Endothelial cell of umbilical vein (primary cell): Measurements from ENCODE around the gene TMEM186. TPM values are rescaled to one million over a fixed set of nuclear protein-coding genes. Genes with fewer than 3 reads are reported as not detected.

Experiments used
- BruUV-seq: library from RNA; stranded (reverse); fragments of 400-500 nt; replicated peaks from 2 replicates; lab custom pipeline; 2021; lab: Mats Ljungman, UMichigan
- CTCF ChIA-PET: fragments of 300-600, 350-600 bp; sonication (Branson Sonifier 250); formaldehyde crosslinking; loops from one replicate; lab custom pipeline; 2021; ENCODE audit warnings: antibody characterized with exemption, inconsistent platforms; lab: Charles Lee
- POLR2A ChIA-PET: fragments of 300-600, 350-600 bp; sonication (Branson Sonifier 250); formaldehyde crosslinking; loops from one replicate; lab custom pipeline; 2021; ENCODE audit warnings: antibody characterized with exemption, inconsistent platforms; lab: Charles Lee
- DNase-seq: peaks from one replicate; pipeline ENCODE4 v3.0.0-alpha.2; 2011; ENCODE audit warnings: low read depth, low spot score
- FAIRE-seq: peaks from 2 replicates; lab custom pipeline; 2011; peaks lifted over from hg19 to GRCh38; lab: Jason Lieb, UNC
- H2AFZ ChIP-seq: 2 replicates; pipeline ENCODE4 v1.6.0; 2012; ENCODE audit warnings: low read depth, low read length, control low read depth, inconsistent platforms
- H3K27ac ChIP-seq: 2 replicates; pipeline ENCODE4 v1.5.1; 2011; ENCODE audit warnings: low read depth, mild to moderate bottlenecking, control low read depth, low read length, moderate library complexity; ENCODE audit not compliant: insufficient read depth
- H3K27me3 ChIP-seq, 2 experiments: 2 replicates each; pipeline versions ENCODE4 v1.6.0 to v1.6.1; 2011; ENCODE audit warnings: low read length in 2 of 2, mixed read lengths in 1 of 2; ENCODE audit not compliant: control insufficient read depth in 2 of 2, insufficient read depth in 2 of 2
- H3K36me3 ChIP-seq, 2 experiments: 2 replicates in 1 of 2; 3 replicates in 1 of 2; pipeline ENCODE4 v1.5.1; 2011; ENCODE audit warnings: low read length in 2 of 2, mild to moderate bottlenecking in 1 of 2, moderate library complexity in 1 of 2; ENCODE audit not compliant: control insufficient read depth in 2 of 2, insufficient read depth in 2 of 2; ENCODE audit errors: extremely low read depth in 1 of 2
- H3K4me1 ChIP-seq: 3 replicates; pipeline ENCODE4 v1.5.1; 2011; ENCODE audit warnings: mild to moderate bottlenecking, low read length; ENCODE audit not compliant: control insufficient read depth, insufficient read depth; ENCODE audit errors: extremely low read depth
- H3K4me2 ChIP-seq: 2 replicates; pipeline ENCODE4 v1.6.1; 2011; ENCODE audit warnings: low read length, control low read depth, mixed read lengths; ENCODE audit not compliant: insufficient read depth
- H3K4me3 ChIP-seq, 3 experiments: fragments of 200-600 bp in 1 of 3; sonication (generic), shearing (Covaris generic) in 1 of 3; replicated peaks in 1 of 3; 2 replicates each; pipeline ENCODE4 v1.5.1; 2011 to 2016; ENCODE audit warnings: control low read depth in 3 of 3, low read length in 3 of 3, mild to moderate bottlenecking in 2 of 3, inconsistent platforms in 1 of 3, low read depth in 1 of 3, moderate library complexity in 1 of 3; ENCODE audit not compliant: insufficient read depth in 1 of 3
- H3K79me2 ChIP-seq: 2 replicates; pipeline ENCODE4 v1.6.0; 2012; ENCODE audit warnings: low read length, inconsistent platforms; ENCODE audit not compliant: control insufficient read depth, insufficient read depth
- H3K9ac ChIP-seq: replicated peaks from 2 replicates; pipeline ENCODE3; 2011; ENCODE audit warnings: low read length, control low read depth; ENCODE audit not compliant: insufficient read depth; ENCODE audit errors: extremely low read depth
- H3K9me1 ChIP-seq: replicated peaks from 3 replicates; pipeline ENCODE4 v1.6.0; 2011; ENCODE audit warnings: mild to moderate bottlenecking, low read length; ENCODE audit not compliant: control insufficient read depth, insufficient read depth; ENCODE audit errors: extremely low read depth
- H3K9me3 ChIP-seq: replicated peaks from 2 replicates; pipeline ENCODE4 v1.5.1; 2012; ENCODE audit warnings: low read length, inconsistent platforms; ENCODE audit not compliant: control insufficient read depth, insufficient read depth
- H4K20me1 ChIP-seq: replicated peaks from 2 replicates; pipeline ENCODE3; 2011; ENCODE audit warnings: mild to moderate bottlenecking, low read length; ENCODE audit not compliant: control insufficient read depth, insufficient read depth; ENCODE audit errors: extremely low read depth
- EZH2 ChIP-seq: IDR thresholded peaks from 2 replicates; pipeline ENCODE4 v1.6.1; 2012; ENCODE audit warnings: borderline replicate concordance, low read depth, mild to moderate bottlenecking, moderate library complexity, low read length, inconsistent platforms; ENCODE audit not compliant: severe bottlenecking
- FOS ChIP-seq: IDR thresholded peaks from 2 replicates; pipeline ENCODE4 v1.6.1; 2011; ENCODE audit warnings: mild to moderate bottlenecking, low read length, moderate library complexity, borderline replicate concordance; ENCODE audit not compliant: insufficient read depth
- GATA2 ChIP-seq: IDR thresholded peaks from 2 replicates; pipeline ENCODE4 v1.7.0; 2011; ENCODE audit warnings: low read depth, mild to moderate bottlenecking, moderate library complexity, mixed read lengths, low read length; ENCODE audit not compliant: insufficient read length, insufficient read depth
- POLR2A ChIP-seq: IDR thresholded peaks from 2 replicates; pipeline ENCODE4 v1.6.1; 2012; ENCODE audit warnings: low read depth, mild to moderate bottlenecking, control low read depth, low read length
- POLR2AphosphoS5 ChIP-seq: IDR thresholded peaks from 2 replicates; pipeline ENCODE4 v1.6.1; 2012; ENCODE audit warnings: low read depth, mild to moderate bottlenecking, control low read depth, low read length, moderate library complexity; ENCODE audit not compliant: insufficient read depth
- dilution Hi-C: fragments of 300-500 bp; cut with MboI; formaldehyde crosslinking; loops from one replicate; pipeline ENCODE4 v1.15.0; 2019; ENCODE audit warnings: low sequenced_read_pairs; ENCODE audit not compliant: extremely low pct_ligation_motif_present
- intact Hi-C: fragments of 100-400 bp; cut with micrococcal nuclease; formaldehyde crosslinking; loops from one replicate; pipeline ENCODE4 v1.10.0; 2022
- polyA plus RNA-seq, 4 experiments: library from polyadenylated mRNA; depleted of rRNA in 3 of 4; stranded (reverse) in 3 of 4; unstranded in 1 of 4; fragments of >200 nt; gene quantifications; 2 replicates each; pipeline versions ENCODE4 v1.2.1 to v1.2.3, GENCODE V29; 2011 to 2012; ENCODE audit warnings: missing spikeins in 1 of 4
- total RNA-seq: library from RNA; stranded (reverse); gene quantifications from 2 replicates; pipeline ENCODE4 v1.2.3, GENCODE V29; 2021
- TF ChIP-seq, protein P1 (sequence below), 2 donors: IDR thresholded peaks; 1 replicate in 1 of 2; 2 replicates in 1 of 2; pipeline ENCODE4 v1.5.1; 2011; ENCODE audit warnings: low read length in 2 of 2, mild to moderate bottlenecking in 2 of 2, moderate library complexity in 2 of 2, control low read depth in 1 of 2, inconsistent platforms in 1 of 2, low read depth in 1 of 2; ENCODE audit not compliant: insufficient read depth in 1 of 2; ENCODE audit errors: extremely low read depth in 1 of 2
- TF ChIP-seq, protein P2 (sequence below): IDR thresholded peaks from 2 replicates; pipeline ENCODE4 v1.6.1; 2011; ENCODE audit not compliant: insufficient read depth, insufficient read length

Gene TMEM186
- total and polyA plus RNA-seq, 2 donors (not counting 3 experiments of a cell fraction or from before 2014, with no cell fraction given): 8.0 to 9.6 TPM

DNA sequence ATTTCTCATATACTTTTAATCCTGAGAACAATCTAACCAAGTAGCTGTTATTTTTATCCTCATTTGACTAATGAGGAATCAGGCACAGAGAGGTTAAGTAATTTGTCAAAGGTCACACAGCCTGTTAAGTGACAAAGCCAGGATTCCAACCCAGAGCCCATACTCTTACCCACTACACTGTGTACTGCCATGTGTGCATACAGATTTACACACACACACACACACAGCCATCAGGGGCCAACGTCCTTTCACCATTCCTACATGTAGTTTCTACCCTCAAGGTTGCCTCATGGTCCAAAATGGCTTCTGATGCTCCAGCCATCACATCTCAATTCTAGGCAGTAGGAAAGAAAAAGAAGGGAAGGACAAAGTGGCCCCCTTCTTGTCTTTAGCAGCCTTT lies 22.1 kb downstream of the TMEM186 start:
- no peak for TF ChIP-seq POLR2AphosphoS5
- no peak for TF ChIP-seq POLR2A
- TF ChIP-seq, protein P1, sequence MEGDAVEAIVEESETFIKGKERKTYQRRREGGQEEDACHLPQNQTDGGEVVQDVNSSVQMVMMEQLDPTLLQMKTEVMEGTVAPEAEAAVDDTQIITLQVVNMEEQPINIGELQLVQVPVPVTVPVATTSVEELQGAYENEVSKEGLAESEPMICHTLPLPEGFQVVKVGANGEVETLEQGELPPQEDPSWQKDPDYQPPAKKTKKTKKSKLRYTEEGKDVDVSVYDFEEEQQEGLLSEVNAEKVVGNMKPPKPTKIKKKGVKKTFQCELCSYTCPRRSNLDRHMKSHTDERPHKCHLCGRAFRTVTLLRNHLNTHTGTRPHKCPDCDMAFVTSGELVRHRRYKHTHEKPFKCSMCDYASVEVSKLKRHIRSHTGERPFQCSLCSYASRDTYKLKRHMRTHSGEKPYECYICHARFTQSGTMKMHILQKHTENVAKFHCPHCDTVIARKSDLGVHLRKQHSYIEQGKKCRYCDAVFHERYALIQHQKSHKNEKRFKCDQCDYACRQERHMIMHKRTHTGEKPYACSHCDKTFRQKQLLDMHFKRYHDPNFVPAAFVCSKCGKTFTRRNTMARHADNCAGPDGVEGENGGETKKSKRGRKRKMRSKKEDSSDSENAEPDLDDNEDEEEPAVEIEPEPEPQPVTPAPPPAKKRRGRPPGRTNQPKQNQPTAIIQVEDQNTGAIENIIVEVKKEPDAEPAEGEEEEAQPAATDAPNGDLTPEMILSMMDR (IDR thresholded peaks at IDR 0.05; ENCODE audit: extremely low read depth in 1 of 2, insufficient read depth in 1 of 2, low read depth in 1 of 2, low read length in 2 of 2): no peak
- no peak for TF ChIP-seq GATA2
- TF ChIP-seq, protein P2, sequence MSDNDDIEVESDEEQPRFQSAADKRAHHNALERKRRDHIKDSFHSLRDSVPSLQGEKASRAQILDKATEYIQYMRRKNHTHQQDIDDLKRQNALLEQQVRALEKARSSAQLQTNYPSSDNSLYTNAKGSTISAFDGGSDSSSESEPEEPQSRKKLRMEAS: no peak
- TF ChIP-seq EZH2: no peak
- TF ChIP-seq FOS: no peak
- intact Hi-C loops (no loop called here), dilution Hi-C loops (no loop called here)
- DNase-seq: no peak
- no peaks in the 10 kb centered on the region for H3K79me2 ChIP-seq
- FAIRE-seq: no peak
- no peaks in the 10 kb centered on the region for H3K36me3 ChIP-seq
- no peaks in the 10 kb centered on the region for H3K4me1 ChIP-seq
- ChIA-PET CTCF (no interaction called here), POLR2A (no interaction called here)
- H4K20me1 ChIP-seq: no peaks in the 10 kb centered on the region
- H2AFZ ChIP-seq: no peak overlapping the region
- no peak overlapping the region for H3K4me3 ChIP-seq
- H3K9ac ChIP-seq: no peak overlapping the region
- no TSS peak for BruUV-seq
- H3K4me2 ChIP-seq: no peak overlapping the region
- H3K27me3 ChIP-seq: no peaks in the 10 kb centered on the region
- H3K9me1 ChIP-seq: no peaks in the 10 kb centered on the region
- no peaks in the 10 kb centered on the region for H3K9me3 ChIP-seq
- no peak overlapping the region for H3K27ac ChIP-seq
